Thyroid gland (tissue), 4 donors: Measurements from ENCODE around the gene GOLGA6C. TPM values are rescaled to one million over a fixed set of nuclear protein-coding genes. Genes with fewer than 3 reads are reported as not detected.

Experiments
- DNase-seq, 2 donors: peaks; one replicate each; pipeline ENCODE4 v3.0.0-alpha.2; 2019
- H3K27ac ChIP-seq, 3 donors: fragments of 200-600 bp; sonication (generic); 1 replicate in 2 of 3; 2 replicates in 1 of 3; pipeline ENCODE4 v1.5.1; 2016 to 2019; ENCODE audit warnings: mild to moderate bottlenecking in 1 of 3, moderate library complexity in 1 of 3
- H3K27me3 ChIP-seq: fragments of 200-600 bp; sonication (generic); one replicate; pipeline ENCODE4 v1.5.1; 2019
- H3K36me3 ChIP-seq, 2 donors: fragments of 200-600 bp; sonication (generic); one replicate each; pipeline ENCODE4 v1.5.1; 2016 to 2019
- H3K4me1 ChIP-seq, 2 donors: fragments of 200-600 bp; sonication (generic); one replicate each; pipeline ENCODE4 v1.5.1; 2017 to 2019
- H3K4me3 ChIP-seq, 3 donors: fragments of 200-600 bp; sonication (generic); replicated peaks in 1 of 3; 1 replicate in 2 of 3; 2 replicates in 1 of 3; pipeline ENCODE4 v1.5.1; 2016; ENCODE audit warnings: mild to moderate bottlenecking in 1 of 3
- H3K9me3 ChIP-seq: fragments of 200-600 bp; sonication (generic); one replicate; pipeline ENCODE4 v1.5.1; 2017
- CTCF ChIP-seq, 6 experiments: fragments of 200-600 bp in 3 of 6; fragments of 450-650 bp in 3 of 6; sonication (generic) in 3 of 6; IDR thresholded peaks; one replicate each; pipeline ENCODE4 v1.5.1; 2016 to 2019; ENCODE audit warnings: antibody characterized with exemption in 6 of 6, mild to moderate bottlenecking in 2 of 6, inconsistent platforms in 1 of 6, moderate library complexity in 1 of 6
- POLR2A ChIP-seq, 2 donors: fragments of 450-650 bp; IDR thresholded peaks; one replicate each; pipeline ENCODE4 v1.6.1; 2017; ENCODE audit warnings: antibody characterized with exemption in 2 of 2, mild to moderate bottlenecking in 2 of 2, moderate library complexity in 1 of 2
- WGBS, 2 donors: methylation state at CpG; one replicate each; pipeline ENCODE4 v1.1.5; 2017; 5-methylcytosine and 5-hydroxymethylcytosine counted together
- intact Hi-C: fragments of 100-400 bp; cut with DNase I; formaldehyde crosslinking; loops from one replicate; pipeline ENCODE4 v1.15.1; 2023
- total RNA-seq, 4 donors: library from RNA; depleted of rRNA; stranded (reverse); fragments of >200 nt; gene quantifications; one replicate each; pipeline ENCODE4 v1.2.3, GENCODE V29; 2016

GOLGA6C gene
- total RNA-seq, 4 donors from 2014 or later = not detected

- no peak for TF ChIP-seq POLR2A (IDR thresholded peaks at IDR 0.05)
- no peak for TF ChIP-seq CTCF (IDR thresholded peaks at IDR 0.05)
- WGBS, 2 donors = 67 to 74% methylated on average over 9 to 12 of the region's 14 CpGs
- intact Hi-C loops = no loop called here
- DNase-seq = no peak
- Histone ChIP-seq H3K9me3 (no peaks in the 10 kb centered on the region), H3K27me3 (no peaks in the 10 kb centered on the region), H3K27ac (no peak overlapping the region), H3K4me3 (no peak overlapping the region), H3K4me1 (no peaks in the 10 kb centered on the region), H3K36me3 (no peaks in the 10 kb centered on the region)
These were observed 24.5 kb upstream of the GOLGA6C start for GRCh38 chr15:75233504-75234190.

GRCh38 chr15:75234191-75234810, 23.8 kb upstream of the GOLGA6C start:
- H3K27me3 ChIP-seq = no peaks in the 10 kb centered on the region
- intact Hi-C loops = no loop called here
- WGBS, 2 donors = 77 to 100% methylated on average over 3 to 4 of the region's 5 CpGs
- H3K36me3 ChIP-seq = no peaks in the 10 kb centered on the region
- no peak for DNase-seq
- no peak for TF ChIP-seq CTCF (IDR thresholded peaks at IDR 0.05)
- H3K4me3 ChIP-seq = no peak overlapping the region
- H3K27ac ChIP-seq = no peak overlapping the region
- no peaks in the 10 kb centered on the region for H3K9me3 ChIP-seq
- H3K4me1 ChIP-seq = no peaks in the 10 kb centered on the region

GRCh38 chr15:75235051-75235673, 23.0 kb upstream of the GOLGA6C start:
- intact Hi-C loops = no loop called here
- TF ChIP-seq CTCF (IDR thresholded peaks at IDR 0.05) = no peak
- no peak for TF ChIP-seq POLR2A (IDR thresholded peaks at IDR 0.05)
- Histone ChIP-seq H3K27me3 (no peaks in the 10 kb centered on the region), H3K4me1 (no peaks in the 10 kb centered on the region), H3K36me3 (no peaks in the 10 kb centered on the region), H3K27ac (no peak overlapping the region), H3K9me3 (no peaks in the 10 kb centered on the region), H3K4me3 (no peak overlapping the region)
- WGBS, 2 donors = 82 to 83% methylated on average over 8 to 10 of the region's 10 CpGs
- no peak for DNase-seq

GRCh38 chr15:75235760-75236729, 22.1 kb upstream of the GOLGA6C start:
- WGBS, 2 donors = 89 to 90% methylated on average over 10 to 11 of the region's 11 CpGs
- TF ChIP-seq POLR2A (IDR thresholded peaks at IDR 0.05) (no peak), CTCF (IDR thresholded peaks at IDR 0.05) (no peak)
- Histone ChIP-seq H3K9me3 (no peaks in the 10 kb centered on the region), H3K36me3 (no peaks in the 10 kb centered on the region), H3K27me3 (no peaks in the 10 kb centered on the region), H3K4me1 (no peaks in the 10 kb centered on the region), H3K4me3 (no peak overlapping the region), H3K27ac (no peak overlapping the region)
- intact Hi-C loops = no loop called here
- DNase-seq = no peak
